OCI-LY7 (cell line): ENCODE data around the gene UVRAG. TPM values are rescaled to one million over a fixed set of nuclear protein-coding genes. Genes with fewer than 3 reads are reported as not detected.
A peak's percentile ranks its signal among the peaks of the same experiment; 100 is the strongest.

Source experiments
- BruUV-seq: library from RNA; stranded (reverse); fragments of 400-500 nt; replicated peaks from 2 replicates; lab custom pipeline; 2021; lab: Mats Ljungman, UMichigan
- CTCF ChIA-PET: fragments of 300-600 bp; sonication (Branson Sonifier 250); formaldehyde crosslinking; loops from one replicate; lab custom pipeline; 2022; ENCODE audit warnings: antibody characterized with exemption; ENCODE audit not compliant: unreplicated experiment; lab: Charles Lee
- POLR2A ChIA-PET: fragments of 300-600 bp; sonication (Branson Sonifier 250); formaldehyde crosslinking; loops from one replicate; lab custom pipeline; 2022; ENCODE audit warnings: antibody characterized with exemption; lab: Charles Lee
- DNase-seq: peaks from one replicate; pipeline ENCODE4 v3.0.0-alpha.2; 2015; ENCODE audit warnings: low spot score
- H2AFZ ChIP-seq: fragments of 200-600 bp; sonication (generic), shearing (Covaris generic); 2 replicates; pipeline ENCODE4 v1.6.1; 2014; ENCODE audit warnings: mild to moderate bottlenecking, antibody characterized with exemption, low read length, moderate library complexity
- H3K27ac ChIP-seq: fragments of 200-600 bp; sonication (generic); 2 replicates; pipeline ENCODE4 v1.5.1; 2014; ENCODE audit warnings: mixed run types, low read depth, mild to moderate bottlenecking, moderate library complexity, low read length, inconsistent platforms; ENCODE audit not compliant: poor library complexity, severe bottlenecking
- H3K36me3 ChIP-seq: fragments of 200-600 bp; sonication (generic); 2 replicates; pipeline ENCODE4 v1.6.1; 2014; ENCODE audit warnings: mild to moderate bottlenecking, antibody characterized with exemption, low read length, moderate library complexity, mixed read lengths; ENCODE audit not compliant: insufficient read depth
- H3K4me1 ChIP-seq: fragments of 200-600 bp; sonication (generic); 2 replicates; pipeline ENCODE4 v1.5.1; 2014; ENCODE audit warnings: mild to moderate bottlenecking, low read length; ENCODE audit not compliant: insufficient read depth, poor library complexity, severe bottlenecking
- H3K4me2 ChIP-seq: fragments of 200-600 bp; sonication (generic); 2 replicates; pipeline ENCODE4 v1.6.1; 2014; ENCODE audit warnings: mild to moderate bottlenecking, low read length
- H3K4me3 ChIP-seq: fragments of 200-600 bp; sonication (generic); 2 replicates; pipeline ENCODE4 v1.5.1; 2014; ENCODE audit warnings: mild to moderate bottlenecking, low read depth, low read length; ENCODE audit not compliant: poor library complexity, severe bottlenecking
- H3K79me2 ChIP-seq: fragments of 200-600 bp; sonication (generic); 2 replicates; pipeline ENCODE4 v1.6.1; 2016; ENCODE audit warnings: low read depth, mild to moderate bottlenecking, low read length, moderate library complexity, mixed read lengths; ENCODE audit not compliant: insufficient read depth
- H3K9me2 ChIP-seq: fragments of 200-600 bp; sonication (generic); 2 replicates; pipeline ENCODE4 v1.6.1; 2016; ENCODE audit warnings: mild to moderate bottlenecking, low read length, mixed read lengths; ENCODE audit not compliant: insufficient read depth
- H3K9me3 ChIP-seq: fragments of 200-600 bp; sonication (generic); 2 replicates; pipeline ENCODE4 v1.6.1; 2014; ENCODE audit warnings: mild to moderate bottlenecking, mixed run types, low read length, mixed read lengths
- H4K20me1 ChIP-seq: fragments of 200-600 bp; sonication (generic); 2 replicates; pipeline ENCODE4 v1.6.1; 2014; ENCODE audit warnings: mild to moderate bottlenecking, antibody characterized with exemption, low read length, moderate library complexity, mixed read lengths; ENCODE audit not compliant: insufficient read depth
- EZH2phosphoT487 ChIP-seq: fragments of 200-600 bp; sonication (generic); IDR thresholded peaks from 2 replicates; pipeline ENCODE4 v1.6.1; 2018; ENCODE audit warnings: low read depth, borderline replicate concordance, mild to moderate bottlenecking, mixed run types, antibody characterized with exemption, low read length, moderate library complexity, mixed read lengths
- intact Hi-C: fragments of 100-400 bp; cut with micrococcal nuclease; formaldehyde crosslinking; loops from one replicate; pipeline ENCODE4 v1.10.0; 2022; ENCODE audit not compliant: unreplicated experiment
- total RNA-seq, 2 experiments: library from RNA; depleted of rRNA in 1 of 2; stranded (reverse); fragments of >200 nt in 1 of 2; shearing (Covaris generic) in 1 of 2; gene quantifications; 2 replicates each; pipeline ENCODE4 v1.2.3, GENCODE V29; 2014 to 2022
- TF ChIP-seq, protein P1 (sequence below): fragments of 200-600 bp; sonication (generic); conservative IDR thresholded peaks from 2 replicates; pipeline ENCODE4 v1.5.1; 2014; ENCODE audit warnings: mild to moderate bottlenecking, antibody characterized with exemption, low read length, moderate library complexity, mixed read lengths

UVRAG gene
- total RNA-seq, 2 experiments from 2014 or later: 43.7 to 73.3 TPM

DNA sequence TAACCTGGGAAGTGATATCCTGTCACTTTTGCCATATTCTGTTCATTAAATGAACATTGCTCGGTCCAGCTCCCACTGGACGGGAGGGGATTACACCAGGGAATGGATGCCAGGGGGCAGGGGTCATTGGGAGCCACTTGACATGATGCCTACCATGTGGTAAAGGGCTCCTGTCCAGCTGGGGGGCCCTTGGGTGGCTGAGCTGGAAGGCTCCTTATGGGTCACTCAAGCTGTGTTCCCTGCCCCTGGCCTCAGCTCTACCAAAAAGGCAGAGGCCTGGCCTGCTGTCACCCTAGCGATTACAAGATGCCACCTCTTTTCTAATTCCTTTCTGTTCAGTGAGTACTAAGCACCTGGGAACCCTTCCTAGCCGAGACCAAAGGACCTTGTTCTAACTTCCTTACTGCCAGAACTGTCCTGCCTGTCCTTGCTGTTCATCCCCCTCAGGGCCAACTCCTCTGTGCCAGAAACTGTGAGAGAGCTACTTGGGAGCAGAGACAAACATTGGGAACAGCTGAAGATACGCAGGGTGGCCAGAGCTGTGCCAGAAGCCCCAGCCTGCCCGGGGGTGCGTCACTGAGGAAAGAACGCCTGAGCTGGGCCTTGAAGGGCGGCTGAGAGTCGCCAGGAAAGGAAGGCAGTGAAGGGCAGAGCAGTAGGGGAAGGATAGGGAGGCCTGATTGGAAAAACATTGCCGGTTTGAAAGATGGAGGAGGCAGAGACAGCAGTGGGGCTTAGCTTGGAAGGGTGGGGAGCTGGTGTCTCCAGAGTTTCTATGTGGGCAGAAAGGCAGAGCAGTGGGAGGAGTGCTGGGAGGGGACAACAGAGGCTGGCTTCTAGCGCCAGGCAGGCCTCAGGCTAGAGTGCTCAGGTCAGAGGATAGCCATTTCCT lies 12.7 kb upstream of the UVRAG start:
- POLR2A ChIA-PET: interaction anchor here (0.5 to 1.8 kb wide), 8 partner anchors 8 to 697 kb away, joined by 3 to 8 read pairs (median 4); no protein-coding TSS in a partner anchor
- BruUV-seq: no TSS peak
- no peak overlapping the region for H2AFZ ChIP-seq

DNA sequence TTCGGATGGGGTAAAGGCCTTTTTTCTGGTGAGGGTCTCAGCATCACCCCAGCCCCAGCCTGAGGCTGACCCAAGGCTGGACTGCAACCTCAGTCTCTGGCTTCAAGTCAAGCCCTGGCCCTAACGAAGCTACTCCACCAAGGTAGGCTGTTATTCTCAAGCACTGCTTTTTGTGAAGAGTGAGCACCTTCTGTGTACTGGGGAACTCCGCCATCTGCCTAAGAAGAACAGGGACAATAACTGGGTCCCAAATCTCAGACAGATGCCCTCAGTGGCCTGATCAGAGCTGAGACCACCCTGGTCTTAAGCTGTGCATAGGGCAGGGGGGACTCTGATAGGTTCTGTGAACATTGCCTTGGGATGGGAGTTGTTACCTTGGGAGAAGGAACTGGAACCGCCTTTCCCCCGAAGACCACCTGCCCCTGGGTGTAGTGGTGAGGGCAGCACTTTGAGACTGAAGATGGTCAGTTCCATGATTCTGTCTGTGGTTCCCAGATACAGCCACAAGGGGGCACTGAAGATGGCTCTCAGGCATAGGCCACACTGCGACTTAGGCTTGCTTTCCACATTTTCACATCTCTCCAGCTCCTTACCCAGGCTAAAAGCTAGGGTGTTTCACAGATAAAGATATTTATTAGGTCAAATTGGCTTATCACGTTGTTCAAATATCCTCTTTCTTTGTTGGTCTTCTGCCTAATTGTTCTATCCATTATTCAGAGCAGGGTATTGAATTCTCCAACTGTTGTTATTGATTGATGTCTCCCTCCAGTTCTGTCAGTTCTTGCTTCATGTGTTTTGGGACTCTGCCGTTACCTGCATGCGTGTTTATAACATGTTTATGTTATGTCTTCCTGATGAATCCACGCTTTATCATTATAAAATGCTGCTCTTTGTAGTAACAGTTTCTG lies 11.8 kb upstream of the UVRAG start:
- Histone ChIP-seq H3K36me3 (peaks cover 12% of the 10 kb centered on the region), H3K9me2 (no peaks in the 10 kb centered on the region), H3K9me3 (no peaks in the 10 kb centered on the region), H3K4me3 (no peak overlapping the region), H3K27ac (no peak overlapping the region), H3K79me2 (no peaks in the 10 kb centered on the region), H3K4me1 (peaks cover 14% of the 10 kb centered on the region), H2AFZ (no peak overlapping the region), H3K4me2 (no peak overlapping the region), H4K20me1 (no peaks in the 10 kb centered on the region)
- BruUV-seq: no TSS peak
- POLR2A ChIA-PET: interaction anchor here (0.5 to 1.8 kb wide), 5 partner anchors 7 to 69 kb away, joined by 3 to 8 read pairs (median 5); no protein-coding TSS in a partner anchor
- peak; percentile 80 for DNase-seq
- no peak for TF ChIP-seq EZH2phosphoT487
- TF ChIP-seq, protein P1, sequence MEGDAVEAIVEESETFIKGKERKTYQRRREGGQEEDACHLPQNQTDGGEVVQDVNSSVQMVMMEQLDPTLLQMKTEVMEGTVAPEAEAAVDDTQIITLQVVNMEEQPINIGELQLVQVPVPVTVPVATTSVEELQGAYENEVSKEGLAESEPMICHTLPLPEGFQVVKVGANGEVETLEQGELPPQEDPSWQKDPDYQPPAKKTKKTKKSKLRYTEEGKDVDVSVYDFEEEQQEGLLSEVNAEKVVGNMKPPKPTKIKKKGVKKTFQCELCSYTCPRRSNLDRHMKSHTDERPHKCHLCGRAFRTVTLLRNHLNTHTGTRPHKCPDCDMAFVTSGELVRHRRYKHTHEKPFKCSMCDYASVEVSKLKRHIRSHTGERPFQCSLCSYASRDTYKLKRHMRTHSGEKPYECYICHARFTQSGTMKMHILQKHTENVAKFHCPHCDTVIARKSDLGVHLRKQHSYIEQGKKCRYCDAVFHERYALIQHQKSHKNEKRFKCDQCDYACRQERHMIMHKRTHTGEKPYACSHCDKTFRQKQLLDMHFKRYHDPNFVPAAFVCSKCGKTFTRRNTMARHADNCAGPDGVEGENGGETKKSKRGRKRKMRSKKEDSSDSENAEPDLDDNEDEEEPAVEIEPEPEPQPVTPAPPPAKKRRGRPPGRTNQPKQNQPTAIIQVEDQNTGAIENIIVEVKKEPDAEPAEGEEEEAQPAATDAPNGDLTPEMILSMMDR: peak; percentile 98
- CTCF ChIA-PET: interaction anchor here (1.3 to 2.3 kb wide), 3 partner anchors 8 to 65 kb away, joined by 4 to 7 read pairs (median 6); no protein-coding TSS in a partner anchor
- intact Hi-C loops: loop anchor here (1.0 to 5.0 kb wide), 2 partner anchors 64 to 349 kb away; no protein-coding TSS in a partner anchor

More for the DNA sequence above, 12.7 kb upstream of the UVRAG start:
- Histone ChIP-seq H3K4me2 (no peak overlapping the region), H3K27ac (no peak overlapping the region), H4K20me1 (no peaks in the 10 kb centered on the region), H3K79me2 (no peaks in the 10 kb centered on the region), H3K4me1 (peaks cover 9% of the 10 kb centered on the region), H3K9me2 (no peaks in the 10 kb centered on the region), H3K9me3 (no peaks in the 10 kb centered on the region), H3K36me3 (peaks cover 13% of the 10 kb centered on the region), H3K4me3 (no peak overlapping the region)
- CTCF ChIA-PET: interaction anchor here (1.3 to 2.3 kb wide), 3 partner anchors 9 to 66 kb away, joined by 4 to 7 read pairs (median 6); no protein-coding TSS in a partner anchor
- no peak for TF ChIP-seq EZH2phosphoT487
- TF ChIP-seq, protein P1: no peak
- no peak for DNase-seq
- intact Hi-C loops: loop anchor here (5.0 kb wide), 1 partner anchor 350 kb away; no protein-coding TSS in a partner anchor
